Prostate gland (tissue), 2 donors: ENCODE measurements around the gene P2RY6. TPM values are rescaled to one million over a fixed set of nuclear protein-coding genes. Genes with fewer than 3 reads are reported as not detected.
A peak's percentile ranks its signal among the peaks of the same experiment; 100 is the strongest.

ENCODE experiments used
- DNase-seq: peaks from one replicate; pipeline ENCODE4 v3.0.0-alpha.2; 2019; ENCODE audit warnings: low spot score
- H3K27ac ChIP-seq, 2 donors: fragments of 200-600 bp; sonication (generic); 2 replicates each; pipeline ENCODE4 v1.5.1; 2017 to 2019
- H3K27me3 ChIP-seq: fragments of 200-600 bp; sonication (generic); replicated peaks from 2 replicates; pipeline ENCODE4 v1.5.1; 2019; ENCODE audit not compliant: insufficient read depth
- H3K36me3 ChIP-seq, 2 donors: fragments of 200-600 bp; sonication (generic); 1 replicate in 1 of 2; 2 replicates in 1 of 2; pipeline versions ENCODE4 v1.5.1 to v1.8.1; 2017 to 2019
- H3K4me1 ChIP-seq: fragments of 200-600 bp; sonication (generic); replicated peaks from 2 replicates; pipeline ENCODE4 v1.5.1; 2019
- H3K4me3 ChIP-seq, 2 donors: fragments of 200-600 bp; sonication (generic); 2 replicates each; pipeline ENCODE4 v1.5.1; 2017 to 2019
- H3K9me3 ChIP-seq: fragments of 200-600 bp; sonication (generic); 2 replicates; pipeline ENCODE4 v1.5.1; 2017
- POLR2A ChIP-seq: fragments of 450-650 bp; IDR thresholded peaks from one replicate; pipeline ENCODE4 v1.6.1; 2016; ENCODE audit warnings: antibody characterized with exemption, mild to moderate bottlenecking
- POLR2AphosphoS5 ChIP-seq: sonication (generic); formaldehyde crosslinking; IDR thresholded peaks from one replicate; pipeline ENCODE4 v1.6.1; 2017; ENCODE audit warnings: antibody characterized with exemption
- WGBS: methylation state at CpG from one replicate; pipeline ENCODE4 v1.1.5; 2018; 5-methylcytosine and 5-hydroxymethylcytosine counted together
- intact Hi-C: fragments of 100-400 bp; cut with DNase I; formaldehyde crosslinking; loops from one replicate; pipeline ENCODE4 v1.14.2; 2022
- total RNA-seq, 2 donors: library from RNA; depleted of rRNA; stranded (reverse); fragments of >200 nt; gene quantifications; one replicate each; pipeline ENCODE4 v1.1.0, GENCODE V29; 2016
- TF ChIP-seq, protein P1 (sequence below), 4 experiments: fragments of 200-600 bp in 2 of 4; fragments of 450-650 bp in 2 of 4; sonication (generic) in 2 of 4; IDR thresholded peaks; 1 replicate in 3 of 4; 2 replicates in 1 of 4; pipeline ENCODE4 v1.5.1; 2016 to 2019; ENCODE audit warnings: antibody characterized with exemption in 4 of 4, mild to moderate bottlenecking in 2 of 4, moderate library complexity in 2 of 4

Gene P2RY6
- total RNA-seq, 2 donors from 2014 or later = 0.64 to 3.5 TPM

DNA sequence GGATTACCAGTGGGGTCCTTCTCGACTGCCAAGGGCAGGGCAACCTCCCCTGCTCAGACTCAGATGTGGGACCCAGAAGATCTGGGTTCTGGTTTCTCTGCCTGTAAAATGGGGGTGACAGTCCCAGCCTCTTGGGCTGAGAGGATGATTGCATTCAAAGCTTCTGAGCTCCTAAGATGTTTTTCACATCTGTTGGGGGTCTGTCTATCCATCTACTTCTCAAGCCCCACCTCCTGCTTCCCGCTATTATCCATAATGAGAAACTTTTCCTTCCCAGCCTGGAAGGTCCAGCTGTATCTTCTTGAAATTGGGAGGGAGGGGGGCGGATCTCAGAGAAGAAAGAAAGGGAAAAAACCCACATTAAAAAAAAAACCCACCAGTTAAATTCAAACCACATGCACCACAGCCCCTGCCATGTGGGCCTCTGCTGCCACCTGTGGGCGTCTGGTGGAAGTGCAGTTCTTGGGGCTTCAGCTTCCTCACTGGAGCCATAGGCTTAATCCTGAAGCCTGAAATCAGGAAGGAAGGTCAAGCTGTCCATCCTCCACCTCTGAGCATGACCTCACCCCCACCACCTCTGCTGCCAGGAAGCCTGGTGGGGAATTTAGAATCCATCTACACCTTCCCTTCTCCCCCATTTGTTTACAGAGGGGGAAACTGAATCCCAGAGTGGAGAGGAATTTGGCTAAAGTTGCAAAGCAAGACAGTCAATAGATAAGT lies 63.2 kb downstream of the P2RY6 start:
- H3K36me3 ChIP-seq = no peaks in the 10 kb centered on the region
- no peak overlapping the region for H3K4me3 ChIP-seq
- no peaks in the 10 kb centered on the region for H3K27me3 ChIP-seq
- peaks cover 3% of the 10 kb centered on the region for H3K4me1 ChIP-seq
- TF ChIP-seq POLR2AphosphoS5 (peak; percentile 65), POLR2A (no peak)
- TF ChIP-seq, protein P1, sequence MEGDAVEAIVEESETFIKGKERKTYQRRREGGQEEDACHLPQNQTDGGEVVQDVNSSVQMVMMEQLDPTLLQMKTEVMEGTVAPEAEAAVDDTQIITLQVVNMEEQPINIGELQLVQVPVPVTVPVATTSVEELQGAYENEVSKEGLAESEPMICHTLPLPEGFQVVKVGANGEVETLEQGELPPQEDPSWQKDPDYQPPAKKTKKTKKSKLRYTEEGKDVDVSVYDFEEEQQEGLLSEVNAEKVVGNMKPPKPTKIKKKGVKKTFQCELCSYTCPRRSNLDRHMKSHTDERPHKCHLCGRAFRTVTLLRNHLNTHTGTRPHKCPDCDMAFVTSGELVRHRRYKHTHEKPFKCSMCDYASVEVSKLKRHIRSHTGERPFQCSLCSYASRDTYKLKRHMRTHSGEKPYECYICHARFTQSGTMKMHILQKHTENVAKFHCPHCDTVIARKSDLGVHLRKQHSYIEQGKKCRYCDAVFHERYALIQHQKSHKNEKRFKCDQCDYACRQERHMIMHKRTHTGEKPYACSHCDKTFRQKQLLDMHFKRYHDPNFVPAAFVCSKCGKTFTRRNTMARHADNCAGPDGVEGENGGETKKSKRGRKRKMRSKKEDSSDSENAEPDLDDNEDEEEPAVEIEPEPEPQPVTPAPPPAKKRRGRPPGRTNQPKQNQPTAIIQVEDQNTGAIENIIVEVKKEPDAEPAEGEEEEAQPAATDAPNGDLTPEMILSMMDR (IDR thresholded peaks at IDR 0.05) = peak; percentile 88 to 98 (median 94)
- intact Hi-C loops = loop anchor here (1.0 kb wide), 1 partner anchor 28 kb away; no protein-coding TSS in a partner anchor
- H3K27ac ChIP-seq = peak overlapping the region; percentile 56 to 71
- WGBS = 4% methylated on average over 4 of the region's 4 CpGs
- DNase-seq = peak; percentile 72
- H3K9me3 ChIP-seq = no peaks in the 10 kb centered on the region

DNA sequence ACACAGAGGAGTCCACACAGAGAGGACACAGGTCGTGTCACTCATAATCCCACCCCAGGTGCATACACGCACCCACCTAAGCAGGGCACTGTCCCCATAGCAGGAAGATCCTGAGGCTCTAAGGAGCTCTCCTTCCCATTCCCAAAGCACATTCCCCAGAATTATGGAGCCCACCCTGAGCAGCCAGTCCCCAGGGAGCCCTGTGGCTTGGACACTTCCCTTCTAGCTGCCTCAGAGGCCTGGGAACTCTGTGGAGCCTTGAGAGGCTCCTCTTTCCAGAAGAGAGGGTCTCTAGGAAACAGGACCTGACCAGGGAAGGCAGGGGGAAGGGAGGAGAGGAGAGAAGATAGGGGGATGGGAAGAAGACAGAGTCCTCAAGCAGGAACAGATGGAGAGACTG lies 65.7 kb downstream of the P2RY6 start:
- H3K9me3 ChIP-seq = no peaks in the 10 kb centered on the region
- peak overlapping the region in 1 of 2 donors; percentile 15 for H3K27ac ChIP-seq
- intact Hi-C loops = no loop called here
- no peaks in the 10 kb centered on the region for H3K36me3 ChIP-seq
- 93% methylated on average over 2 of the region's 2 CpGs for WGBS
- no peak for DNase-seq
- TF ChIP-seq POLR2AphosphoS5 (no peak), POLR2A (no peak)
- TF ChIP-seq, protein P1 (IDR thresholded peaks at IDR 0.05) = no peak
- H3K4me3 ChIP-seq = no peak overlapping the region
- peaks cover 7% of the 10 kb centered on the region for H3K4me1 ChIP-seq
- no peaks in the 10 kb centered on the region for H3K27me3 ChIP-seq

DNA sequence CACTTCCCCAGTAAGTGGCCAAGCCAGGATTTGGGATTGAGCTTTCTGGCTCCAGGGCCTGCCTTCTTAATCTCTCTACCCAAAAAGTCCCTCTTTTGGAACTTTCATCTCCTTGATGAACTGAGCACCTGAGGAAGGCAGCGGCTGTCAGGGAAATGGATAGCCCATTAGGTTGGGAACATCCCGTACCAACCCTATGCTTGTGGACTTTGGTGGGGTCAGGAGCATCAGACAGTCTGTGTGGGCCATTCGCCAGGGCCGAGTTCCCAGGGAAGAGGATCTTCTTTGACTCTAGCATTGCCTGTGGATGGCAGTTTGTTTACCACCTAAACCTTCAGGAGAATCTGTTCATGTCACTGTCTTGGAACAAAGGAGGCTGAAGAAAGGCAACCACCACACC lies 66.1 kb downstream of the P2RY6 start:
- Histone ChIP-seq H3K4me1 (peaks cover 7% of the 10 kb centered on the region), H3K27me3 (no peaks in the 10 kb centered on the region), H3K36me3 (no peaks in the 10 kb centered on the region), H3K9me3 (no peaks in the 10 kb centered on the region), H3K27ac (peak overlapping the region in 1 of 2 donors; percentile 57), H3K4me3 (no peak overlapping the region)
- 26% methylated on average over 4 of the region's 4 CpGs for whole genome bisulfite sequencing
- intact Hi-C loops = no loop called here
- TF ChIP-seq POLR2A (no peak), POLR2AphosphoS5 (peak; percentile 58)
- no peak for DNase-seq

DNA sequence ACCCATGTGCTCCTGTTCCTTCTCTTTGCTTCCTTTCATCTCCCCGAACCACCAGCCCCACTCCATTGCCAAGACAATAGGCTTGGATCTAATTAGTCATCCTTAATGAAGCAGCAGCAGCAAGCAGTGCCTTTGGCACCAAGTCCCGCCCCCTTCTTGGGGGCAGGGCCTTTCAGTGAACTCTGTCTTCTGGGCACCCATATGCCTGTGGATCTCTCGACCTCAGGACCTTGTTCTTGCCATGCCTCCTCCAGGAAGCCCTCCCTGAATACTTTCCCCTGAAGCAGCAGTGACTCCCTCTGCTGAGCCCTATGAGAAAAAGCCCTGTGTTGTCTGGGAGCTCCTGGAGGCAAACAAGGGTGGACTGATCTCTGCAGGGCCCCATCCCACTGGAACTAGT lies 68.0 kb downstream of the P2RY6 start:
- no peaks in the 10 kb centered on the region for H3K9me3 ChIP-seq
- H3K36me3 ChIP-seq = no peaks in the 10 kb centered on the region
- peaks cover 7% of the 10 kb centered on the region for H3K4me1 ChIP-seq
- 61% methylated on average over 3 of the region's 3 CpGs for WGBS
- intact Hi-C loops = no loop called here
- H3K27ac ChIP-seq = peak overlapping the region in 1 of 2 donors; percentile 15
- no peak for DNase-seq
- H3K27me3 ChIP-seq = no peaks in the 10 kb centered on the region
- no peak overlapping the region for H3K4me3 ChIP-seq
- TF ChIP-seq, protein P1 (IDR thresholded peaks at IDR 0.05) = no peak

DNA sequence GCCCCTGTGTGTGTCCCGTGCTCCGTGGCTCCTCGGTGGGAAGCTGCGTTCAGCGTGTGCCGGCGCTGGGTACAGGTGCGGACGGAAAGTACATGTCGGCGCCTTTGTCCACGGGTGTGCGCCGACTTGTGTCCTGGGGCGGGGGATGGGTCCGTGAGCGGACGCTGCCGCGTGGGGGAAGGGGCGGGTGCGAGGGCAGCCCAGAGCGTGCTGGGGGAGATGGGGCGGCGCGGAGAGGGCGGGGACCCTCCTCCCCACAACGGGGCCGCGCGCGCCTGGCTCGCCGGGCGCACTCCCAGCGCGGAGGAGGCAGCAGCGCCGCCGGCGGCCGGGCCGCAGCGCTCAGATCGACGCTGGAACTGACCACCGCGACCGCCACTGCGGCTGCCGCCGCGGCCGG lies 70.5 kb downstream of the P2RY6 start:
- intact Hi-C loops = no loop called here
- H3K4me3 ChIP-seq = peak overlapping the region; percentile 22 to 34
- no peaks in the 10 kb centered on the region for H3K36me3 ChIP-seq
- no peak for TF ChIP-seq POLR2A
- TF ChIP-seq, protein P1 (IDR thresholded peaks at IDR 0.05) = no peak
- no peak for TF ChIP-seq POLR2AphosphoS5
- H3K27ac ChIP-seq = peak overlapping the region in 1 of 2 donors; percentile 5
- 16% methylated on average over 29 of the region's 54 CpGs for WGBS
- peaks cover 7% of the 10 kb centered on the region for H3K4me1 ChIP-seq
- H3K9me3 ChIP-seq = no peaks in the 10 kb centered on the region
- H3K27me3 ChIP-seq = no peaks in the 10 kb centered on the region
- DNase-seq = no peak
